ENCODE data around the gene KLK1.

DNA sequence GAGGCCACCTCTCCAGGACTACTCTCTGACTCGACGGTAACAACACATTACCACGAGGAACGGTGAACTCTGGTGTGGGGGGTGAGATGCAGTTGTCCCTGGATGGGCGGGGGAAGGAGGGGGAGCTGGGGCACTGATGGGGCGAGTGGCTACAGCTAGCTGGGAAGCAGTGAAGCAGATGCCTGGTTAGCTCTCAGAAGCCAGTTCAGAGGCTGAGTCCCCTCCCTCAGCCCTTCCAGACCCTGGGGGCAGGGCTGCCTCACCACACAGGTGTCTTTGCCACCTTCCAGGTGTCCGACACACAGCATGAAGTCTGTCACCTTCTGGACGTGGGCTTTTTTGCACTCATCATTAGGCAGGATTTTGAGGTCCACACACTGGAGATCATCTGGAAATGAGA, 4.0 kb downstream of the KLK1 start:
- TF ChIP-seq POLR2A (IDR thresholded peaks at IDR 0.05) (no peak), POLR2AphosphoS5 (IDR thresholded peaks at IDR 0.05) (no peak)
- TF ChIP-seq, protein P1, sequence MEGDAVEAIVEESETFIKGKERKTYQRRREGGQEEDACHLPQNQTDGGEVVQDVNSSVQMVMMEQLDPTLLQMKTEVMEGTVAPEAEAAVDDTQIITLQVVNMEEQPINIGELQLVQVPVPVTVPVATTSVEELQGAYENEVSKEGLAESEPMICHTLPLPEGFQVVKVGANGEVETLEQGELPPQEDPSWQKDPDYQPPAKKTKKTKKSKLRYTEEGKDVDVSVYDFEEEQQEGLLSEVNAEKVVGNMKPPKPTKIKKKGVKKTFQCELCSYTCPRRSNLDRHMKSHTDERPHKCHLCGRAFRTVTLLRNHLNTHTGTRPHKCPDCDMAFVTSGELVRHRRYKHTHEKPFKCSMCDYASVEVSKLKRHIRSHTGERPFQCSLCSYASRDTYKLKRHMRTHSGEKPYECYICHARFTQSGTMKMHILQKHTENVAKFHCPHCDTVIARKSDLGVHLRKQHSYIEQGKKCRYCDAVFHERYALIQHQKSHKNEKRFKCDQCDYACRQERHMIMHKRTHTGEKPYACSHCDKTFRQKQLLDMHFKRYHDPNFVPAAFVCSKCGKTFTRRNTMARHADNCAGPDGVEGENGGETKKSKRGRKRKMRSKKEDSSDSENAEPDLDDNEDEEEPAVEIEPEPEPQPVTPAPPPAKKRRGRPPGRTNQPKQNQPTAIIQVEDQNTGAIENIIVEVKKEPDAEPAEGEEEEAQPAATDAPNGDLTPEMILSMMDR (IDR thresholded peaks at IDR 0.05 in 8 of 11, conservative IDR thresholded peaks at IDR 0.05 in 3 of 11): no peak
